ENCODE data around the gene TMEM132C.

TMEM132C gene

GRCh38 chr12:128288896-128289295, 21.9 kb downstream of the TMEM132C start:
- no peak for DNase-seq

- DNase-seq: no peak
Measured at GRCh38 chr12:128290938-128291337, 24.0 kb downstream of the TMEM132C start.

- DNase-seq: no peak
Measured at GRCh38 chr12:128298091-128298748, 31.2 kb downstream of the TMEM132C start.

- DNase-seq: no peak
Measured at GRCh38 chr12:128305336-128305892, 38.4 kb downstream of the TMEM132C start.

- no peak for DNase-seq
Measured at GRCh38 chr12:128307791-128308190, 40.8 kb downstream of the TMEM132C start.

- DNase-seq: no peak
Measured at GRCh38 chr12:128312661-128313060, 45.7 kb downstream of the TMEM132C start.

- no peak for DNase-seq
Measured at GRCh38 chr12:128313931-128314330, 47.0 kb downstream of the TMEM132C start.

- DNase-seq: no peak
Measured at GRCh38 chr12:128314611-128315010, 47.6 kb downstream of the TMEM132C start.

GRCh38 chr12:128316078-128316477, 49.1 kb downstream of the TMEM132C start:
- no peak for DNase-seq

- DNase-seq: no peak
Measured at GRCh38 chr12:128316973-128317526, 50.1 kb downstream of the TMEM132C start.

GRCh38 chr12:128318341-128318740, 51.4 kb downstream of the TMEM132C start:
- no peak for DNase-seq

GRCh38 chr12:128318946-128319345, 52.0 kb downstream of the TMEM132C start:
- no peak for DNase-seq

- no peak for DNase-seq
Measured at GRCh38 chr12:128322341-128322740, 55.4 kb downstream of the TMEM132C start.

- DNase-seq: no peak
Measured at GRCh38 chr12:128323145-128323920, 56.4 kb downstream of the TMEM132C start.

GRCh38 chr12:128325646-128326045, 58.7 kb downstream of the TMEM132C start:
- DNase-seq: no peak

- no peak for DNase-seq
Measured at GRCh38 chr12:128326406-128326805, 59.4 kb downstream of the TMEM132C start.

GRCh38 chr12:128328961-128329360, 62.0 kb downstream of the TMEM132C start:
- DNase-seq: no peak

GRCh38 chr12:128336204-128337070, 69.5 kb downstream of the TMEM132C start:
- DNase-seq: no peak

- no peak for DNase-seq
Measured at GRCh38 chr12:128337071-128337345, 70.0 kb downstream of the TMEM132C start.

- no peak for DNase-seq
Measured at GRCh38 chr12:128337431-128338170, 70.6 kb downstream of the TMEM132C start.

- DNase-seq: no peak
Measured at GRCh38 chr12:128338386-128339125, 71.6 kb downstream of the TMEM132C start.

- no peak for DNase-seq
Measured at GRCh38 chr12:128339126-128339520, 72.2 kb downstream of the TMEM132C start.
